HG03103 (cell line): ENCODE measurements around the gene ORC3.
A peak's percentile ranks its signal among the peaks of the same experiment; 100 is the strongest.

ENCODE experiments used
- ATAC-seq: cut with Tn5 transposase; IDR thresholded peaks from one replicate; pipeline ENCODE4 v1.9.1; 2021; ENCODE audit warnings: low read depth; ENCODE audit not compliant: unreplicated experiment

Gene ORC3

GRCh38 chr6:87589693-87590416, at the start of gene ORC3, which contains the start of gene RARS2:
Gene ORC3 (plus strand): TSS chr6:87590135. CDS start chr6:87590169, 34 bp downstream.
Gene RARS2 (minus strand): TSS chr6:87589987. CDS start chr6:87589957, 30 bp downstream.
- ATAC-seq, result peak; percentile 100

GRCh38 chr6:87540539-87540938, 49.4 kb upstream of the ORC3 start:
- ATAC-seq, result no peak

- ATAC-seq, result no peak
Measured at GRCh38 chr6:87541041-87541440, 48.9 kb upstream of the ORC3 start.

- no peak for ATAC-seq
Measured at GRCh38 chr6:87541744-87542143, 48.2 kb upstream of the ORC3 start.

GRCh38 chr6:87543696-87544473, 46.0 kb upstream of the ORC3 start:
- no peak for ATAC-seq

GRCh38 chr6:87544474-87544735, 45.5 kb upstream of the ORC3 start:
- ATAC-seq, result no peak

GRCh38 chr6:87551799-87552198, 38.1 kb upstream of the ORC3 start:
- ATAC-seq, result no peak

- ATAC-seq, result no peak
Measured at GRCh38 chr6:87553159-87553765, 36.7 kb upstream of the ORC3 start.

GRCh38 chr6:87555506-87555905, 34.4 kb upstream of the ORC3 start:
- no peak for ATAC-seq

GRCh38 chr6:87558446-87558845, 31.5 kb upstream of the ORC3 start:
- no peak for ATAC-seq

- no peak for ATAC-seq
Measured at GRCh38 chr6:87561017-87561416, 28.9 kb upstream of the ORC3 start.

- no peak for ATAC-seq
Measured at GRCh38 chr6:87572021-87572420, 17.9 kb upstream of the ORC3 start.

- ATAC-seq, result no peak
Measured at GRCh38 chr6:87572883-87573282, 17.1 kb upstream of the ORC3 start.

- ATAC-seq, result no peak
Measured at GRCh38 chr6:87573307-87574024, 16.5 kb upstream of the ORC3 start.

- no peak for ATAC-seq
Measured at GRCh38 chr6:87574237-87574804, 15.6 kb upstream of the ORC3 start.

GRCh38 chr6:87575423-87575822, 14.5 kb upstream of the ORC3 start:
- ATAC-seq, result no peak

- no peak for ATAC-seq
Measured at GRCh38 chr6:87583822-87584221, 6.1 kb upstream of the ORC3 start.

GRCh38 chr6:87586371-87587077, 3.4 kb upstream of the ORC3 start:
- no peak for ATAC-seq

GRCh38 chr6:87588756-87589407, 1.1 kb upstream of the ORC3 start:
- ATAC-seq, result no peak

GRCh38 chr6:87590417-87590880, 514 bp downstream of the ORC3 start:
- no peak for ATAC-seq
